ENCODE results near the gene OPA1. TPM values are rescaled to one million over a fixed set of nuclear protein-coding genes. Genes with fewer than 3 reads are reported as not detected.

Gene OPA1
- total and polyA plus RNA-seq, 2 donors from 2014 or later = 18.1 to 56.3 TPM

DNA sequence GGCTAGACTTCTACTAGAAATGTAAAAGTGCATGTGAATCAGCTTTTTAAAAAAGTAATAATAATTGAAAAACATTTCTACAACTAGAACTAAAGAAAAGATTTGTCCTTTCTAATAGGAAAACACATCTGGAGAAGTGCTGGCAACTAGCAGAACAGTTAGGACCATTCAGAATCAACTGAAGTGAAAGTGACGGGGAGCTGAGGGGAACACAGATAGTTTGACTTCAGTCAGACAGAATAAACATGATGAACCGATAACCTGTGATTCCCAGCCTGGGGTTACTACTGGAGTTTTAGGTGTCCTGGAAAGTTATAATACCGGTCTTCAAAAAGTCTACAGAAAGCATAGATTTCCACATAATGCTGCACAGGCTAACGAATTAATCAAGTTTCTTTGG lies 28.1 kb downstream of the OPA1 start:
- Histone ChIP-seq H3K27me3 (ENCODE audit: control insufficient read depth, insufficient read depth, low read length) (no peaks in the 10 kb centered on the region), H3K36me3 (ENCODE audit: control insufficient read depth in 2 of 3, insufficient read depth in 3 of 3, low read length in 3 of 3) (peaks cover 0 to 14% (median 3%) of the 10 kb centered on the region in 3 donors), H3K9me3 (ENCODE audit: control insufficient read depth in 2 of 3, insufficient read depth in 1 of 3, low read length in 3 of 3) (no peaks in the 10 kb centered on the region), H3K4me1 (ENCODE audit: control insufficient read depth in 2 of 3, insufficient read depth in 2 of 3, low read depth in 1 of 3, low read length in 3 of 3) (no peaks in the 10 kb centered on the region), H3K27ac (ENCODE audit: low read depth in 2 of 2, low read length in 2 of 2) (no peak overlapping the region), H3K4me3 (ENCODE audit: low read length in 3 of 3) (no peak overlapping the region), H3K9ac (ENCODE audit: low read length in 3 of 3) (no peak overlapping the region)
- no peak for TF ChIP-seq CTCF (IDR thresholded peaks at IDR 0.05; ENCODE audit: borderline replicate concordance, extremely low read depth, insufficient read depth)
- intact Hi-C loops (cut with DNase I) = no loop called here
- FAIRE-seq (no peak), DNase-seq (no peak)

DNA sequence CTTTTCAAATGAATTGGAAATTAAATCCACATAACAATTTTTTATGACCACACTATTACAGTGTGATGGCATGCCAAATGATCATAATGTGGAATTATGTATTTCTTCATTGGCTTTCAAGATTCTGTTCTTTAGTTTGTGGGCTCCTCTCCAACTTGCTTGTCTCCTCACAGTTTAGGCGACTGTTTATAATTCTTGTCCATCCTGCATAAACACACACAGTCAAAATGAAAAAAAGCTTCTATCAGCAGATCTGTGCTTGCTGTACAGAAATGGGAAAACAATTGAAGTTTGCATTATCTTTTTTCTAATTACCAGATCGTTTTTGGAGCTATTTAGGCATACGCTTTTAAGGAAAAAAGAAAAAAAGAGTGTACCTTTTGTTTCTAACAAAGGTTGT lies 37.0 kb downstream of the OPA1 start:
- Histone ChIP-seq H3K4me3 (ENCODE audit: low read length in 3 of 3) (no peak overlapping the region), H3K9me3 (ENCODE audit: control insufficient read depth in 2 of 3, insufficient read depth in 1 of 3, low read length in 3 of 3) (no peaks in the 10 kb centered on the region), H3K27me3 (ENCODE audit: control insufficient read depth, insufficient read depth, low read length) (no peaks in the 10 kb centered on the region), H3K4me1 (ENCODE audit: control insufficient read depth in 2 of 3, insufficient read depth in 2 of 3, low read depth in 1 of 3, low read length in 3 of 3) (no peaks in the 10 kb centered on the region), H3K36me3 (ENCODE audit: control insufficient read depth in 2 of 3, insufficient read depth in 3 of 3, low read length in 3 of 3) (peaks cover 0 to 4% (median 4%) of the 10 kb centered on the region in 3 donors), H3K27ac (ENCODE audit: low read depth in 2 of 2, low read length in 2 of 2) (no peak overlapping the region), H3K9ac (ENCODE audit: low read length in 3 of 3) (no peak overlapping the region)
- TF ChIP-seq CTCF (IDR thresholded peaks at IDR 0.05; ENCODE audit: borderline replicate concordance, extremely low read depth, insufficient read depth) = no peak
- intact Hi-C loops (cut with DNase I) = no loop called here
- DNase-seq = no peak
- no peak for FAIRE-seq

GRCh38 chr3:193637831-193638230 lies 44.8 kb downstream of the OPA1 start:
- DNase-seq (no peak), FAIRE-seq (no peak)
- intact Hi-C loops (cut with DNase I) = no loop called here
- H3K9ac ChIP-seq (ENCODE audit: low read length in 3 of 3) = no peak overlapping the region
- H3K4me3 ChIP-seq (ENCODE audit: low read length in 3 of 3) = no peak overlapping the region
- TF ChIP-seq CTCF (IDR thresholded peaks at IDR 0.05; ENCODE audit: borderline replicate concordance, extremely low read depth, insufficient read depth) = no peak
- H3K4me1 ChIP-seq (ENCODE audit: control insufficient read depth in 2 of 3, insufficient read depth in 2 of 3, low read depth in 1 of 3, low read length in 3 of 3) = no peaks in the 10 kb centered on the region
- no peaks in the 10 kb centered on the region for H3K27me3 ChIP-seq (ENCODE audit: control insufficient read depth, insufficient read depth, low read length)
- H3K9me3 ChIP-seq (ENCODE audit: control insufficient read depth in 2 of 3, insufficient read depth in 1 of 3, low read length in 3 of 3) = no peaks in the 10 kb centered on the region
- peaks cover 0 to 16% (median 11%) of the 10 kb centered on the region in 3 donors for H3K36me3 ChIP-seq (ENCODE audit: control insufficient read depth in 2 of 3, insufficient read depth in 3 of 3, low read length in 3 of 3)
- no peak overlapping the region for H3K27ac ChIP-seq (ENCODE audit: low read depth in 2 of 2, low read length in 2 of 2)

DNA sequence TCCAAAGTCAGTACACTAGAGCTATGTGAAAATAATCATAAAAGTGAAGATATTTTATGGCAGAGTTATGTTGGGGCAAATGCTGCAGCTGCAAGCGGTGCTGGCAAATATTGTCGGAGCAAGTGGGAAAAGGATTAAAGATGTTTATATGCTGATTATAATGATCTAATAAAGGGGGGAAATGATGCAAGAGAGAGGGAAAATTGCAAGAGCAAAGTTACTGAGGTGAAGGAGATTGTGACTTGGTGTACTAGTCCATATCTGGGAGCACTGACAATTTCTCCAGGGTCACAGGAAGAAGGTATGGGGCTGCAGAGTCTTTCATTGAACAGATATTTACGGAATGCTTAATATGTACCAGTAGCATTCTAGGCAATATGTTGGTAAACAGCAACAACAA lies 45.8 kb downstream of the OPA1 start:
- Histone ChIP-seq H3K36me3 (ENCODE audit: control insufficient read depth in 2 of 3, insufficient read depth in 3 of 3, low read length in 3 of 3) (peaks cover 0 to 20% (median 11%) of the 10 kb centered on the region in 3 donors), H3K9me3 (ENCODE audit: control insufficient read depth in 2 of 3, insufficient read depth in 1 of 3, low read length in 3 of 3) (no peaks in the 10 kb centered on the region), H3K4me3 (ENCODE audit: low read length in 3 of 3) (no peak overlapping the region), H3K27me3 (ENCODE audit: control insufficient read depth, insufficient read depth, low read length) (no peaks in the 10 kb centered on the region), H3K27ac (ENCODE audit: low read depth in 2 of 2, low read length in 2 of 2) (no peak overlapping the region), H3K4me1 (ENCODE audit: control insufficient read depth in 2 of 3, insufficient read depth in 2 of 3, low read depth in 1 of 3, low read length in 3 of 3) (no peaks in the 10 kb centered on the region), H3K9ac (ENCODE audit: low read length in 3 of 3) (no peak overlapping the region)
- no peak for DNase-seq
- no peak for FAIRE-seq
- intact Hi-C loops (cut with DNase I) = no loop called here
- TF ChIP-seq CTCF (IDR thresholded peaks at IDR 0.05; ENCODE audit: borderline replicate concordance, extremely low read depth, insufficient read depth) = no peak
